CD14-positive monocyte (primary cell): ENCODE measurements around the gene ARHGAP18. TPM values are rescaled to one million over a fixed set of nuclear protein-coding genes. Genes with fewer than 3 reads are reported as not detected.

ENCODE experiments used
- DNase-seq, 3 donors: peaks; one replicate each; pipeline ENCODE4 v3.0.0-alpha.2; 2011 to 2022
- H2AFZ ChIP-seq: 2 replicates; pipeline ENCODE4 v1.6.0; 2012; ENCODE audit warnings: mild to moderate bottlenecking, low read depth, low read length, inconsistent platforms; ENCODE audit not compliant: insufficient read depth, poor library complexity, severe bottlenecking
- H3K27ac ChIP-seq, 2 donors: 1 replicate in 1 of 2; 2 replicates in 1 of 2; pipeline ENCODE4 v1.5.1; 2012 to 2013; ENCODE audit warnings: low read length in 2 of 2, control low read depth in 1 of 2, inconsistent platforms in 1 of 2, low read depth in 1 of 2, mild to moderate bottlenecking in 1 of 2
- H3K27me3 ChIP-seq, 2 donors: one replicate each; pipeline versions ENCODE4 v1.6.0 to v1.6.1; 2011 to 2013; ENCODE audit warnings: low read length in 2 of 2; ENCODE audit not compliant: control insufficient read depth in 2 of 2, insufficient read depth in 2 of 2
- H3K36me3 ChIP-seq, 2 donors: replicated peaks in 1 of 2; 1 replicate in 1 of 2; 2 replicates in 1 of 2; pipeline versions ENCODE4 v1.5.1 to v1.6.1; 2012 to 2013; ENCODE audit warnings: low read length in 2 of 2, control low read depth in 1 of 2, inconsistent platforms in 1 of 2, mild to moderate bottlenecking in 1 of 2; ENCODE audit not compliant: insufficient read depth in 2 of 2, control insufficient read depth in 1 of 2
- H3K4me1 ChIP-seq, 2 donors: 1 replicate in 1 of 2; 2 replicates in 1 of 2; pipeline versions ENCODE4 v1.5.1 to v1.6.1; 2012 to 2013; ENCODE audit warnings: low read length in 2 of 2, control low read depth in 1 of 2, inconsistent platforms in 1 of 2, mild to moderate bottlenecking in 1 of 2, moderate library complexity in 1 of 2; ENCODE audit not compliant: insufficient read depth in 2 of 2, control insufficient read depth in 1 of 2
- H3K4me2 ChIP-seq: replicated peaks from 2 replicates; pipeline ENCODE3; 2012; ENCODE audit warnings: low read length, moderate library complexity, mild to moderate bottlenecking; ENCODE audit not compliant: poor library complexity, severe bottlenecking; ENCODE audit errors: extremely low read depth
- H3K4me3 ChIP-seq, 3 experiments: fragments of 200-600 bp in 1 of 3; sonication (generic) in 1 of 3; replicated peaks in 1 of 3; 1 replicate in 2 of 3; 2 replicates in 1 of 3; pipeline ENCODE4 v1.5.1; 2011 to 2013; ENCODE audit warnings: low read length in 3 of 3, mild to moderate bottlenecking in 3 of 3, control low read depth in 2 of 3, low read depth in 2 of 3, inconsistent platforms in 1 of 3, moderate library complexity in 1 of 3
- H3K79me2 ChIP-seq: 2 replicates; pipeline ENCODE4 v1.6.0; 2012; ENCODE audit warnings: mild to moderate bottlenecking, control low read depth, inconsistent platforms, low read length, moderate library complexity; ENCODE audit not compliant: insufficient read depth
- H3K9ac ChIP-seq: 2 replicates; pipeline ENCODE4 v1.6.0; 2017; ENCODE audit warnings: low read length, mild to moderate bottlenecking; ENCODE audit not compliant: insufficient read depth, poor library complexity, severe bottlenecking
- H3K9me3 ChIP-seq, 2 donors: replicated peaks in 1 of 2; 1 replicate in 1 of 2; 2 replicates in 1 of 2; pipeline versions ENCODE4 v1.5.1 to v1.6.1; 2012 to 2013; ENCODE audit warnings: low read length in 2 of 2, control low read depth in 1 of 2; ENCODE audit not compliant: control insufficient read depth in 1 of 2, insufficient read depth in 1 of 2
- H4K20me1 ChIP-seq: 2 replicates; pipeline ENCODE4 v1.6.0; 2012; ENCODE audit warnings: mild to moderate bottlenecking, low read length, control low read depth, moderate library complexity; ENCODE audit not compliant: insufficient read depth
- H3K27ac Mint-ChIP-seq, 7 donors: one replicate each; pipeline ENCODE4 v1.8.0; 2020; ENCODE audit warnings: mild to moderate bottlenecking in 7 of 7, mixed read lengths in 7 of 7, moderate library complexity in 6 of 7, inconsistent platforms in 2 of 7
- H3K27me3 Mint-ChIP-seq, 3 donors: one replicate each; pipeline ENCODE4 v1.8.0; 2021 to 2022; ENCODE audit warnings: low read depth in 3 of 3, mild to moderate bottlenecking in 3 of 3, mixed read lengths in 3 of 3, moderate library complexity in 3 of 3, inconsistent platforms in 1 of 3
- H3K36me3 Mint-ChIP-seq, 2 donors: one replicate each; pipeline ENCODE4 v1.8.0; 2020; ENCODE audit warnings: mixed read lengths in 2 of 2, inconsistent platforms in 1 of 2, mild to moderate bottlenecking in 1 of 2
- H3K4me1 Mint-ChIP-seq: one replicate; pipeline ENCODE4 v1.8.0; 2020; ENCODE audit warnings: mild to moderate bottlenecking, mixed read lengths
- H3K4me3 Mint-ChIP-seq, 2 donors: one replicate each; pipeline ENCODE4 v1.8.0; 2020; ENCODE audit warnings: mild to moderate bottlenecking in 2 of 2, mixed read lengths in 2 of 2, moderate library complexity in 1 of 2
- H3K9me3 Mint-ChIP-seq, 7 donors: one replicate each; pipeline ENCODE4 v1.8.0; 2020 to 2022; ENCODE audit warnings: mixed read lengths in 7 of 7, mild to moderate bottlenecking in 6 of 7, moderate library complexity in 6 of 7, inconsistent platforms in 2 of 7
- WGBS: methylation state at CpG from one replicate; pipeline ENCODE4 v1.1.5; 2013; ENCODE audit warnings: missing lambda C conversion rate; ENCODE audit not compliant: insufficient coverage; 5-methylcytosine and 5-hydroxymethylcytosine counted together
- intact Hi-C, 2 donors: fragments of 100-400 bp; cut with micrococcal nuclease; formaldehyde crosslinking; loops; one replicate each; pipeline versions ENCODE4 v1.15.0 to v1.15.1; 2023
- polyA plus RNA-seq, 3 donors: library from polyadenylated mRNA; depleted of rRNA in 1 of 3; unstranded in 2 of 3; stranded (reverse) in 1 of 3; fragments of 300-500 nt in 2 of 3; fragments of >200 nt in 1 of 3; fragmentation: Illumina TruSeq in 2 of 3; gene quantifications; 1 replicate in 2 of 3; 2 replicates in 1 of 3; pipeline ENCODE4 v1.2.3, GENCODE V29; 2012 to 2021
- TF ChIP-seq, protein P1 (sequence below): fragments of 200-600 bp; IDR thresholded peaks from one replicate; pipeline ENCODE4 v1.8.0; 2022; ENCODE audit warnings: antibody characterized with exemption, mild to moderate bottlenecking

Gene ARHGAP18
- polyA plus RNA-seq, 3 donors, result 3.7 to 5.6 (median 3.8) TPM

DNA sequence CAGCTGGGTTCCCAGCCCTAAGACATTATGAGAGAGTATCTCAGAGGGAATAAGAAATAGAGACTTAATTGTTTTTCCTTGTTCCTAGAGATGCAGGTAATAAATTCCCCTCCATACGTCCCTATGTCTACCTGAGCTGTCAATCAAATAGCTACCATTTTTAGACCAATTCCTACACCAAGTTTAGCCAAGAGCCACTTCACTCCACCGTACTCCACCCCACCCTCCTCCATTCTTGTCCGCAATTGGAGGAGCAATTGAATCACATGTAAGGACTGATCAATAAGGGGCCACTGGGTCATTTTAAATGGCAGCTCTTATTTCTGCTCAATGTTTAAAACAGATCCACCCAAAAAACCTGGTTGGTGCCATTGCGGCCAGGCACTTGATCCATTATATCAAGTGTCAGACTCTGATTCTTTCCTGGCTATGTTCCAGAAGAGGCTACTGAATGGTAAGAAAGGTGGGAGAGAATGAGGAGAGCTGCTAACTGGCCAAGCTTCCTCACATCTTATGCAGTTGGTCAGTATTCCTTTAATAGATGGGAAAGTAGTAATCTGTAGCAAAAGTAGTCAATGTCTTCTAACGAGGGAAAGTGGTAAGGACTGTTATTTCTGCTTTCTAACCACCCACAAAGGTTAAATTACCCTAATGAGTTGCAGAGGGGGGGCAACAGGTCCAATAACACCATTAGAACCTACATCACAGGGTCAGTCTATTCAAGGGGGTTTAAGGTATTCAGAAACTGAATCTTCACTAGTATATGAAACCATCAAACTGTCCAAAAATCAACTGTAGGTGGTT, 34.1 kb downstream of the ARHGAP18 start:
- no peak overlapping the region for H3K4me2 ChIP-seq
- no peaks in the 10 kb centered on the region for H3K36me3 ChIP-seq
- H3K4me3 ChIP-seq, result no peak overlapping the region
- Mint-ChIP-seq H3K27me3 (peaks cover 0 to 2% (median 0%) of the 10 kb centered on the region in 3 donors), H3K4me3 (no peak overlapping the region), H3K9me3 (peaks cover 0 to 2% (median 0%) of the 10 kb centered on the region in 7 donors), H3K4me1 (peaks cover 30% of the 10 kb centered on the region), H3K27ac (peak overlapping the region in 1 of 7 donors; percentile 35), H3K36me3 (peaks cover 2% of the 10 kb centered on the region in 2 donors)
- no peaks in the 10 kb centered on the region for H3K27me3 ChIP-seq
- DNase-seq, result no peak
- TF ChIP-seq, protein P1, sequence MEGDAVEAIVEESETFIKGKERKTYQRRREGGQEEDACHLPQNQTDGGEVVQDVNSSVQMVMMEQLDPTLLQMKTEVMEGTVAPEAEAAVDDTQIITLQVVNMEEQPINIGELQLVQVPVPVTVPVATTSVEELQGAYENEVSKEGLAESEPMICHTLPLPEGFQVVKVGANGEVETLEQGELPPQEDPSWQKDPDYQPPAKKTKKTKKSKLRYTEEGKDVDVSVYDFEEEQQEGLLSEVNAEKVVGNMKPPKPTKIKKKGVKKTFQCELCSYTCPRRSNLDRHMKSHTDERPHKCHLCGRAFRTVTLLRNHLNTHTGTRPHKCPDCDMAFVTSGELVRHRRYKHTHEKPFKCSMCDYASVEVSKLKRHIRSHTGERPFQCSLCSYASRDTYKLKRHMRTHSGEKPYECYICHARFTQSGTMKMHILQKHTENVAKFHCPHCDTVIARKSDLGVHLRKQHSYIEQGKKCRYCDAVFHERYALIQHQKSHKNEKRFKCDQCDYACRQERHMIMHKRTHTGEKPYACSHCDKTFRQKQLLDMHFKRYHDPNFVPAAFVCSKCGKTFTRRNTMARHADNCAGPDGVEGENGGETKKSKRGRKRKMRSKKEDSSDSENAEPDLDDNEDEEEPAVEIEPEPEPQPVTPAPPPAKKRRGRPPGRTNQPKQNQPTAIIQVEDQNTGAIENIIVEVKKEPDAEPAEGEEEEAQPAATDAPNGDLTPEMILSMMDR, result no peak
- intact Hi-C loops, result no loop called here
- no peak overlapping the region for H3K9ac ChIP-seq
- no peak overlapping the region for H2AFZ ChIP-seq
- peaks cover 48% of the 10 kb centered on the region for H3K79me2 ChIP-seq
- no peaks in the 10 kb centered on the region for H4K20me1 ChIP-seq
- H3K9me3 ChIP-seq, result no peaks in the 10 kb centered on the region
- peaks cover 28 to 33% of the 10 kb centered on the region in 2 donors for H3K4me1 ChIP-seq
- H3K27ac ChIP-seq, result no peak overlapping the region
- WGBS, result 94% methylated on average over 2 of the region's 5 CpGs

DNA sequence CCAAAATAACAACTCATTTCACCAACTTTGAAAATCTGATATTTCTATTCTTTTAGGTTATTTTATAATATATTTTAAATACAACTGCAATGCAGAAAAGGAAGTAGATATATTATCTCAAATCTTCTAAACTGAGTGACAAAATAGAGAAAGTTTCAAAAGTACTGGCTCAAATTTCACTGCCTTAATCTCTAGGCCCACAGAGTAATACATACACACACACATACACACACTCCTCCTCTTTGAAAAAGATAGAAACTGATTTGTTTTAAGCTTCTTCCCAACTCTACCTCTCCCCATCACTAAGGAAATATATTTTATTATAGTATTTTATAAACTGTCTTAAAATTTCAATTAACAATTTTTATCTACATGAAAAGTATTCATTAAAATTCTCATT, 36.2 kb downstream of the ARHGAP18 start:
- no peak for DNase-seq
- no peaks in the 10 kb centered on the region for H3K36me3 ChIP-seq
- intact Hi-C loops, result loop anchor here (5.0 kb wide), 2 partner anchors 34 to 74 kb away; no protein-coding TSS in a partner anchor
- H4K20me1 ChIP-seq, result no peaks in the 10 kb centered on the region
- H3K27ac ChIP-seq, result peak overlapping the region in 1 of 2 donors; percentile 88
- peak overlapping the region in 5 of 7 donors; percentile 68 to 99 (median 95) for H3K27ac Mint-ChIP-seq
- H3K4me1 Mint-ChIP-seq, result peaks cover 30% of the 10 kb centered on the region
- H3K27me3 ChIP-seq, result no peaks in the 10 kb centered on the region
- peaks cover 0 to 3% (median 0%) of the 10 kb centered on the region in 7 donors for H3K9me3 Mint-ChIP-seq
- no peak overlapping the region for H3K4me3 ChIP-seq
- no peak overlapping the region for H3K4me3 Mint-ChIP-seq
- H3K9ac ChIP-seq, result no peak overlapping the region
- peaks cover 37% of the 10 kb centered on the region for H3K79me2 ChIP-seq
- no peaks in the 10 kb centered on the region for H3K9me3 ChIP-seq
- peaks cover 0 to 2% (median 1%) of the 10 kb centered on the region in 3 donors for H3K27me3 Mint-ChIP-seq
- no peak overlapping the region for H3K4me2 ChIP-seq
- H2AFZ ChIP-seq, result no peak overlapping the region
- peaks cover 0 to 2% of the 10 kb centered on the region in 2 donors for H3K36me3 Mint-ChIP-seq
- TF ChIP-seq, protein P1, result no peak
- peaks cover 28 to 33% of the 10 kb centered on the region in 2 donors for H3K4me1 ChIP-seq
